Mesendoderm (in vitro differentiated cells): ENCODE measurements around the gene PSME3IP1.
"Not testable (repeated sequence)": the region's sequence is repeated elsewhere in the genome, so short reads cannot be mapped to it uniquely, and the experiment has no call there.

Experiments used
- DNase-seq: peaks from one replicate; pipeline ENCODE4 v3.0.0; 2013
- H2AK5ac ChIP-seq: 2 replicates; pipeline ENCODE4 v1.6.1; 2013; ENCODE audit warnings: low read length, inconsistent platforms
- H2BK120ac ChIP-seq: 2 replicates; pipeline ENCODE4 v1.6.1; 2013; ENCODE audit warnings: low read depth, mild to moderate bottlenecking, low read length, moderate library complexity, mixed read lengths
- H2BK15ac ChIP-seq: replicated peaks from 2 replicates; pipeline ENCODE4 v1.6.1; 2013; ENCODE audit warnings: low read depth, mild to moderate bottlenecking, moderate library complexity
- H2BK5ac ChIP-seq: 2 replicates; pipeline ENCODE4 v1.6.1; 2013; ENCODE audit warnings: low read length, inconsistent platforms
- H3K18ac ChIP-seq: 2 replicates; pipeline ENCODE4 v1.6.1; 2013; ENCODE audit warnings: mild to moderate bottlenecking, low read length, mixed read lengths
- H3K23ac ChIP-seq: one replicate; pipeline ENCODE4 v1.6.1; 2013; ENCODE audit warnings: low read length
- H3K27ac ChIP-seq: 2 replicates; pipeline ENCODE4 v1.5.1; 2013; ENCODE audit warnings: low read depth, mild to moderate bottlenecking, inconsistent platforms, low read length, moderate library complexity
- H3K27me3 ChIP-seq: 2 replicates; pipeline ENCODE4 v1.6.1; 2013; ENCODE audit warnings: low read length, control low read depth, mild to moderate bottlenecking, inconsistent platforms; ENCODE audit not compliant: insufficient read depth, poor library complexity
- H3K36me3 ChIP-seq: 2 replicates; pipeline ENCODE4 v1.6.1; 2013; ENCODE audit warnings: low read length, inconsistent platforms; ENCODE audit not compliant: control insufficient read depth, insufficient read depth
- H3K4ac ChIP-seq: one replicate; pipeline ENCODE4 v1.6.1; 2013; ENCODE audit warnings: low read depth, mild to moderate bottlenecking, low read length, moderate library complexity
- H3K4me1 ChIP-seq: 2 replicates; pipeline ENCODE4 v1.6.1; 2013; ENCODE audit warnings: low read depth, low read length, inconsistent platforms; ENCODE audit not compliant: control insufficient read depth
- H3K4me2 ChIP-seq: 2 replicates; pipeline ENCODE4 v1.6.1; 2013; ENCODE audit warnings: low read length
- H3K4me3 ChIP-seq: 2 replicates; pipeline ENCODE4 v1.5.1; 2013; ENCODE audit warnings: mild to moderate bottlenecking, low read length
- H3K56ac ChIP-seq: one replicate; pipeline ENCODE4 v1.6.1; 2013; ENCODE audit warnings: low read length
- H3K79me1 ChIP-seq: 2 replicates; pipeline ENCODE4 v1.6.1; 2013; ENCODE audit warnings: low read length, inconsistent platforms
- H3K79me2 ChIP-seq: 2 replicates; pipeline ENCODE4 v1.6.1; 2013; ENCODE audit warnings: mild to moderate bottlenecking, low read length; ENCODE audit not compliant: control insufficient read depth, insufficient read depth
- H3K9ac ChIP-seq: 2 replicates; pipeline ENCODE4 v1.6.1; 2013; ENCODE audit warnings: low read length, inconsistent platforms
- H4K5ac ChIP-seq: one replicate; pipeline ENCODE4 v1.6.1; 2013; ENCODE audit warnings: low read length
- H4K8ac ChIP-seq: one replicate; pipeline ENCODE4 v1.6.1; 2013; ENCODE audit warnings: low read depth, mild to moderate bottlenecking, control low read depth, low read length, moderate library complexity
- WGBS: extraction: QIAGEN DNeasy Blood & Tissue Kit; methylation state at CpG from one replicate; pipeline ENCODE4 v1.1.7; 2013; ENCODE audit warnings: low lambda C conversion rate, missing lambda C conversion rate; ENCODE audit not compliant: insufficient coverage; ENCODE audit errors: extremely low coverage; 5-methylcytosine and 5-hydroxymethylcytosine counted together

PSME3IP1 gene

GRCh38 chr16:57187902-57188710 is 2.3 kb upstream of the PSME3IP1 start:
- H3K4me1 ChIP-seq, H3K27ac ChIP-seq, H3K18ac ChIP-seq: not testable (repeated sequence)

GRCh38 chr16:57186872-57187854 is 1.3 kb upstream of the PSME3IP1 start:
- DNase-seq, result peak; percentile 77

More at GRCh38 chr16:57187902-57188710, 2.3 kb upstream of the PSME3IP1 start:
- not testable (repeated sequence) for H2BK5ac ChIP-seq, H2AK5ac ChIP-seq, H4K5ac ChIP-seq, H3K4ac ChIP-seq, DNase-seq, H3K23ac ChIP-seq, H3K27me3 ChIP-seq, H3K4me3 ChIP-seq, H2BK120ac ChIP-seq, H3K36me3 ChIP-seq, H2BK15ac ChIP-seq, H4K8ac ChIP-seq
- H3K9ac ChIP-seq, result peak overlapping the region; percentile 92
- peak overlapping the region; percentile 83 for H3K4me2 ChIP-seq
- H3K56ac ChIP-seq, result peak overlapping the region; percentile 97
- H3K79me2 ChIP-seq, result peaks cover 36% of the 10 kb centered on the region
- H3K79me1 ChIP-seq, result peaks cover 15% of the 10 kb centered on the region
- 100% methylated on average over 2 of the region's 18 CpGs for WGBS

GRCh38 chr16:57185446-57185944 is 344 bp downstream of the PSME3IP1 start:
- Histone ChIP-seq H4K8ac (no peak overlapping the region), H3K4me3 (peak overlapping the region; percentile 98), H3K36me3 (no peaks in the 10 kb centered on the region), H2BK5ac (no peak overlapping the region), H3K27me3 (no peaks in the 10 kb centered on the region), H3K4me2 (peak overlapping the region; percentile 99), H3K79me2 (peaks cover 41% of the 10 kb centered on the region), H3K56ac (peak overlapping the region; percentile 99), H3K79me1 (peaks cover 18% of the 10 kb centered on the region), H3K27ac (peak overlapping the region; percentile 27), H2BK120ac (no peak overlapping the region), H3K4me1 (peaks cover 5% of the 10 kb centered on the region), H3K9ac (peak overlapping the region; percentile 96), H2BK15ac (no peak overlapping the region), H4K5ac (no peak overlapping the region), H2AK5ac (no peak overlapping the region), H3K4ac (peak overlapping the region; percentile 93), H3K23ac (no peak overlapping the region), H3K18ac (peak overlapping the region; percentile 78)
- WGBS, result no CpG with 5 or more reads among the region's 37 CpGs
- DNase-seq, result no peak

More at GRCh38 chr16:57186872-57187854, 1.3 kb upstream of the PSME3IP1 start:
- Histone ChIP-seq H3K79me2 (peaks cover 38% of the 10 kb centered on the region), H2BK5ac (no peak overlapping the region), H3K4me3 (peak overlapping the region; percentile 47), H3K56ac (peak overlapping the region; percentile 97), H3K18ac (no peak overlapping the region), H3K9ac (peak overlapping the region; percentile 92), H3K27ac (peak overlapping the region; percentile 32), H3K36me3 (no peaks in the 10 kb centered on the region), H3K4me1 (peaks cover 5% of the 10 kb centered on the region), H3K27me3 (no peaks in the 10 kb centered on the region), H2BK15ac (no peak overlapping the region), H2AK5ac (no peak overlapping the region), H4K8ac (no peak overlapping the region), H4K5ac (no peak overlapping the region), H3K79me1 (peaks cover 15% of the 10 kb centered on the region), H3K4ac (no peak overlapping the region), H3K23ac (no peak overlapping the region), H2BK120ac (no peak overlapping the region), H3K4me2 (peak overlapping the region; percentile 83)
- no CpG with 5 or more reads among the region's 28 CpGs for WGBS

- no peaks in the 10 kb centered on the region for H3K27me3 ChIP-seq
- H2AK5ac ChIP-seq, result no peak overlapping the region
- no peak overlapping the region for H4K5ac ChIP-seq
- H2BK15ac ChIP-seq, result no peak overlapping the region
- H3K36me3 ChIP-seq, result no peaks in the 10 kb centered on the region
- H4K8ac ChIP-seq, result no peak overlapping the region
- peak overlapping the region; percentile 98 for H3K4me3 ChIP-seq
- peak; percentile 11 for DNase-seq
- H3K79me2 ChIP-seq, result peaks cover 41% of the 10 kb centered on the region
- H2BK120ac ChIP-seq, result no peak overlapping the region
- peaks cover 5% of the 10 kb centered on the region for H3K4me1 ChIP-seq
- peak overlapping the region; percentile 96 for H3K9ac ChIP-seq
- peaks cover 19% of the 10 kb centered on the region for H3K79me1 ChIP-seq
- H3K23ac ChIP-seq, result no peak overlapping the region
- no peak overlapping the region for H2BK5ac ChIP-seq
- H3K56ac ChIP-seq, result peak overlapping the region; percentile 99
- H3K27ac ChIP-seq, result no peak overlapping the region
- H3K4me2 ChIP-seq, result peak overlapping the region; percentile 99
- no CpG with 5 or more reads among the region's 15 CpGs for WGBS
- no peak overlapping the region for H3K18ac ChIP-seq
- H3K4ac ChIP-seq, result peak overlapping the region; percentile 93
Observed at GRCh38 chr16:57184887-57185445, 873 bp downstream of the PSME3IP1 start.

GRCh38 chr16:57184113-57184512 is 1.7 kb downstream of the PSME3IP1 start:
- H4K8ac ChIP-seq, result no peak overlapping the region
- peaks cover 19% of the 10 kb centered on the region for H3K79me1 ChIP-seq
- no peak overlapping the region for H3K4ac ChIP-seq
- no peak overlapping the region for H3K56ac ChIP-seq
- no peak overlapping the region for H2BK15ac ChIP-seq
- H3K4me1 ChIP-seq, result peaks cover 5% of the 10 kb centered on the region
- H3K18ac ChIP-seq, result no peak overlapping the region
- no peak overlapping the region for H3K9ac ChIP-seq
- H3K4me2 ChIP-seq, result no peak overlapping the region
- H3K23ac ChIP-seq, result no peak overlapping the region
- peaks cover 35% of the 10 kb centered on the region for H3K79me2 ChIP-seq
- H4K5ac ChIP-seq, result no peak overlapping the region
- H2BK5ac ChIP-seq, result no peak overlapping the region
- H2BK120ac ChIP-seq, result no peak overlapping the region
- no peak overlapping the region for H3K4me3 ChIP-seq
- H3K27me3 ChIP-seq, result no peaks in the 10 kb centered on the region
- no peak overlapping the region for H2AK5ac ChIP-seq
- 100% methylated on average over 2 of the region's 4 CpGs for WGBS
- DNase-seq, result no peak
- no peak overlapping the region for H3K27ac ChIP-seq
- H3K36me3 ChIP-seq, result no peaks in the 10 kb centered on the region
